HAP-1 (cell line): ENCODE measurements around the gene PELI2.

Source experiments
- DNase-seq, 2 experiments: peaks; one replicate each; pipeline ENCODE4 v3.0.0-alpha.2; 2016 to 2020; ENCODE audit warnings: low spot score in 2 of 2
- H3K27me3 ChIP-seq: fragments of 250-450 bp; sonication (Bioruptor Pico); 2 replicates; pipeline ENCODE4 v1.5.1; 2020; ENCODE audit warnings: low read depth, mild to moderate bottlenecking, moderate library complexity
- H3K36me3 ChIP-seq: fragments of 250-450 bp; sonication (Bioruptor Pico); replicated peaks from 2 replicates; pipeline ENCODE4 v1.5.1; 2020; ENCODE audit warnings: mild to moderate bottlenecking
- H3K4me1 ChIP-seq: fragments of 250-450 bp; sonication (Bioruptor Pico); 2 replicates; pipeline ENCODE4 v1.5.1; 2020; ENCODE audit warnings: mild to moderate bottlenecking
- H3K4me3 ChIP-seq: fragments of 250-450 bp; sonication (Bioruptor Pico); 2 replicates; pipeline ENCODE4 v1.5.1; 2020; ENCODE audit warnings: mild to moderate bottlenecking, moderate library complexity
- H3K9me3 ChIP-seq: fragments of 250-450 bp; sonication (Bioruptor Pico); 2 replicates; pipeline ENCODE4 v1.5.1; 2020; ENCODE audit warnings: mild to moderate bottlenecking, moderate library complexity
- in situ Hi-C: fragments of 300-500 bp; cut with MboI; formaldehyde crosslinking; loops from 3 replicates; pipeline ENCODE4 v1.14.3; 2020; ENCODE audit warnings: low sequenced_read_pairs, inconsistent platforms, mixed read lengths

PELI2 gene

DNA sequence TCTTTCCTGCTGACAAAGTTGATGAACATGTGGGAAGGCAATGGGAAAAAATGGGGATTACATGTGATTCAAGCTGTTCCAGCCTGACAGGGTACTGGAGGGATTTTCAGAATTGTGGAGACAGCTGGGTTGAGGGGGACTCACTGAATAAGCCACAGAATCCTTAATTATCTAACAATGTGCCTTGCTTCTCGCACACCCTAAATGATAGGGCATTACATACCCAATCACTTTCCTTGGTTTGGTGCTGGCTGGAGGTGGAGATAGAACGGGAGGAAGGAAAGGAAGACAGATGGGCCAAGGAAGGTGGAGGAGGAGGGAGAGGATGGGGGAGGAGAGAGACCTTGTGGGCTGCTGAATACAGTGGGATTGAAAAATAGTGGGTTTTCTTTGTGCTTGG is 20.7 kb downstream of the PELI2 start:
- no peaks in the 10 kb centered on the region for H3K27me3 ChIP-seq
- no peaks in the 10 kb centered on the region for H3K9me3 ChIP-seq
- no peak overlapping the region for H3K4me3 ChIP-seq
- no peaks in the 10 kb centered on the region for H3K36me3 ChIP-seq
- in situ Hi-C loops = no loop called here
- no peak for DNase-seq
- H3K4me1 ChIP-seq = peaks cover 2% of the 10 kb centered on the region; the same call in 1 of the 2 replicates

DNA sequence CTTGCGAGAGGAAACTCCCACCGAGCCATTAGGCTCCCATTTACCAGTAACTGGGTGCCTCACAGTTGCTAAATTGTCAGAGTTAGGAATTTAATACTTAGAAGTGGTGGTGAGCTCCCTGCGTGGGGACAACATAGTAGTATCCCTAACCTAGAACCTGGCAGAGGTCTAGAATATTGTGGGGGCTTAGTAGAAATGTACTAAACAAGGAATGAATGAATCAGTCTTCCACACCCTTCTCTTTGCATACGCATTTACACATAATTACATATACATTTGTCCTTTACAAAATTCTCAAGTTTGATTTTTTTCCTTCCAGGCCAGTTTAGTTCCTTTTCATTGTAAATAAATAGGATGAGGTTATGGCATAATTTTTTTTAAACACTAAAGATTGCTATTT is 24.1 kb downstream of the PELI2 start:
- Histone ChIP-seq H3K4me3 (no peak overlapping the region), H3K27me3 (no peaks in the 10 kb centered on the region), H3K36me3 (no peaks in the 10 kb centered on the region), H3K4me1 (no peaks in the 10 kb centered on the region; the same call in 1 of the 2 replicates), H3K9me3 (no peaks in the 10 kb centered on the region)
- no peak for DNase-seq
- in situ Hi-C loops = no loop called here

DNA sequence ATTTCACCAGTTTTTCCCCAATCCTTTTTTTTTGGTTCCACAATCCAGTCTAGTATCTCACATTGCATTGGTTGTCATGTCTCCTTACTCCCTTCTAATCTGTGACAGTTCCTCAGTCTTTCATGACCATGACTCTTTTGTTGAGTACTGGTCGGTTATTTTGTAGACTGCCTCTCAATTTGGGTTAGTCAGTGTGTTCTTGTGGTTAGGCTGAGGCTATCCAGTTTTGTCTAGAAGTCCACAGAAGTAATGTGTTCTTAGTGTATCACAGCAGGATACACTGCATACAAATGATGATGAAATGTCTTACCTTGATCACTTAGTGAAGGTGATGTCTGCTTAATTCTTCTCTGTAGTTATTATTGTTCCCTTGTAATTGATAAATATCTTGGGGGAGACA is 24.8 kb downstream of the PELI2 start:
- in situ Hi-C loops = no loop called here
- Histone ChIP-seq H3K36me3 (no peaks in the 10 kb centered on the region), H3K4me1 (peaks cover 4% of the 10 kb centered on the region), H3K9me3 (no peaks in the 10 kb centered on the region), H3K27me3 (no peaks in the 10 kb centered on the region), H3K4me3 (no peak overlapping the region)
- DNase-seq = no peak

DNA sequence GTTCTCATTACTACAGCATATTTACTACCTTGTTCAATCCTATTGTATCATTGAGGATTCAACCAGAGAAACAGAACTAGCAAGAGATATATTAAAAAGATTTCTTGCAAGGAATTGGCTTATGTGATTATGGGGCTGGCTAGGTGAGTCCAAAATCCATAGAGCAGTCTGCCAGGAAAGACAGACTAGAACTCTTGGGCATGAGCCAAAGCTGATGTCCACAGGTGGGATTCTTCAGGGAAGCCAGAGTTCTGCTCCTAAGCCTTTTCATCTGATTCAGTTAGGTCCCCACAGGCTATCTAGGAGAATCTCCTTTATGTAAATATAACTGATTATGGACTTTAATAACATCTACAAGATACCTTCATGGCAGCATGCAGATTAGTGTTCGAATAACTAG is 26.0 kb downstream of the PELI2 start:
- H3K27me3 ChIP-seq = no peaks in the 10 kb centered on the region
- no peaks in the 10 kb centered on the region for H3K9me3 ChIP-seq
- H3K4me1 ChIP-seq = peaks cover 11% of the 10 kb centered on the region
- no peak for DNase-seq
- in situ Hi-C loops = no loop called here
- H3K4me3 ChIP-seq = no peak overlapping the region
- H3K36me3 ChIP-seq = no peaks in the 10 kb centered on the region

DNA sequence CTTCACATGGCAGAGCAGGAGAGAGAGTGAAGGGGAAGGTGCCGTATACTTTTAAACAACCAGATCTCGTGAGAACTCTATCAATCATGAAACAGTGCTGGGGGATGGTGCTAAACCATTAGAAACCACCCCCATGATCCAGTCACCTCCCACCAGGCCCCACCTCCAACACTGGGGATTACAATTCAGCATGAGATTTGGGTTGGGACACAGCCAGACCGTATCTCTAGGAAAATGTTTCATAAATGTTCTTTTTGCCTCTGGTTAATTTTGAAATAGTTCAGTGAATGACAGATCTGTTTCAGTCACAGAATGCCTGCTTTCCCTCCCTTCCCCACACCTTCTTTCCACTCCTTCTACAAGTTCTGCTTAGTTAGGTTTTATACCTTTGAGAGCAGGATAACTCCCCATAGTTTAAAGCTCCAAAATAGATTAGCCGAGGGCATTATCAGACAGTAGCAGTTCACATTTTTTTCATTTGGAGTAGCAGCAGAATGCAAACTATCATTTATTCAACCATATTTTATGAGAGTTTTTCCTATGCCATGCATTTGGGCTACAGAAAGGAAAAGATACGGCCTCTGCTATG is 27.1 kb downstream of the PELI2 start:
- H3K4me3 ChIP-seq = no peak overlapping the region
- no peaks in the 10 kb centered on the region for H3K9me3 ChIP-seq
- peaks cover 11% of the 10 kb centered on the region for H3K4me1 ChIP-seq
- H3K36me3 ChIP-seq = no peaks in the 10 kb centered on the region
- in situ Hi-C loops = no loop called here
- DNase-seq = no peak
- H3K27me3 ChIP-seq = no peaks in the 10 kb centered on the region

DNA sequence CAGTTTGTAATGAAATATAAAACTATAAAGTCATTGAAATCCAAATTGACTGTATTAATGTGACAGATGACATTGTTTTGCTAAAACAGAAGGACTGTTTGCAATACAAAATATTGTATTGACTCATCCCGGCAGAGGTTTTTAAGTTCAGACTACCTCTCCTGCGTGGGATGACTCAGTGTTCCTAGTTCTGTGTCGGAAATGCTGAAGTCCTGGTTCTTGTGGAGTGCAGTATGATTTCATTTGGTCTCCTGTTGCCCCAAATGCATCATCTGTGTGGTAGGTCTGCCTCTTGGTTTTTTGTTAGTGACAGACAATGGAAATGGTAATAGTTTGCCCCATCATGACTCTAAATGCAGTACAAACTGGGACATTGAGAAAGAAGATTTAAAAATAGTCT is 27.8 kb downstream of the PELI2 start:
- in situ Hi-C loops = no loop called here
- Histone ChIP-seq H3K4me1 (peaks cover 11% of the 10 kb centered on the region), H3K9me3 (no peaks in the 10 kb centered on the region), H3K4me3 (no peak overlapping the region), H3K36me3 (no peaks in the 10 kb centered on the region), H3K27me3 (no peaks in the 10 kb centered on the region)
- no peak for DNase-seq

DNA sequence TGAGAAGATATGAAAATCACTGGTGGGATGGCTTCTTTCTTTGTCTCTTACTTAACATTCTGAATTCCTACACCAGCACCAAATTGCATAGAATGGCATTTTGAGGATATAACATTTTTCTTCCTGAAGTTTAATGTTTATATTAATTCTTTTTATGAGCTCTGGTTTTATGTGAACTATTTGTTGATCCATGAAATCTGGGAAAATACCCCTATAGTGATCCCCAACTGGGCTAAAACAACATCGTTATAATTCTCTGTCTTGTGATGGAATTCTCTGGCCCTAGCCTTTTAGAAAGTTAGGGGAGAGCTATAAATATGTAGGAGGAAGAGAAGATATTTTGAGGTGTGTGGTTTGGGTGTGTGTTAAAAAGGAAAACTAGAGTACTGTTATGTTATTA is 29.2 kb downstream of the PELI2 start:
- Histone ChIP-seq H3K36me3 (no peaks in the 10 kb centered on the region), H3K4me1 (peaks cover 11% of the 10 kb centered on the region), H3K9me3 (no peaks in the 10 kb centered on the region), H3K4me3 (no peak overlapping the region), H3K27me3 (no peaks in the 10 kb centered on the region)
- no peak for DNase-seq
- in situ Hi-C loops = no loop called here

DNA sequence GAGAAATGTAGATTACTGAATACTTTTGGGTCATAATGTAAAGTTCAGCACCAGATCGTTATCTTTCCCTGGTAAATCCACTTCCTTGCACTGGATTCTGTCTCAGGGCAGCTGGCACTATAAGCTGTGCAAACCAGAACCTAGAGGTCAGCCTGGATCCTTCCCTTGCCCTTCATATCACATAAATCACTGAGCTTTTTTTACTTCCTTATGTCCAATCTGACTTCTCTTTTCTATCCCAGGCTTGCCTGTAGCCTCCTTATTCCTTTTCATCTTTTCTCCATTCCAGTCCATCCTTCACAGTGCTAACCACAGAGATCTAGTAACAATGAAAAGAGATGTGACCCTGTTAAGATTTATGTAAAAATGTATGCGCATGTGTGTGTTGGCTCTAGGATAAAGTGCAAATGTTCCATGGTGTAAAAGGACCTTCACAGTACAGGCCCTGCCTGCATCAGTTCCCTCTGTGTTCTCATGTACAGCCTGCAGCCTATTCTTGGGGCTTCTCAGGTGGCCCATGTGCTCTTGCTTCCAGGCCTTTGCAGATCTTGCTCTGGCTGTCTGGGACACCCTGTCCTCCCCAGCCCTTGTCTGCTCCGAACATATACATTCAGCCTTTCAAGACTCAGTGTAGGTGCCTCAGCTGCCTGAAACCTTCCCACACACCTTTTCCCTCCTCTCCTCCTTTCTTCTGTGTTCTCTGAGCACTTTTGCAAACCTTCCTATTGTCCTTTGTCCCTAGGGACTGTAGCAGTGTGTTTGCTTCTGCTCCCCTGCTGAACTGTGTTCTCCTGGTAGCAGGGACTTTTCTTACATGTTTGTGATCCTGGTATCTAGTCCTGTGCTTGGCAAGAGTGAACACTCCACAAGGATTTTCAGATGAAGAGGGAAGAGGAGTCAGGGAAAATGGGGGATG is 30.0 kb downstream of the PELI2 start:
- Histone ChIP-seq H3K4me1 (peaks cover 11% of the 10 kb centered on the region), H3K9me3 (no peaks in the 10 kb centered on the region), H3K27me3 (no peaks in the 10 kb centered on the region), H3K36me3 (no peaks in the 10 kb centered on the region), H3K4me3 (no peak overlapping the region)
- in situ Hi-C loops = no loop called here
- DNase-seq = peak in 1 of 2 experiments; percentile 24

DNA sequence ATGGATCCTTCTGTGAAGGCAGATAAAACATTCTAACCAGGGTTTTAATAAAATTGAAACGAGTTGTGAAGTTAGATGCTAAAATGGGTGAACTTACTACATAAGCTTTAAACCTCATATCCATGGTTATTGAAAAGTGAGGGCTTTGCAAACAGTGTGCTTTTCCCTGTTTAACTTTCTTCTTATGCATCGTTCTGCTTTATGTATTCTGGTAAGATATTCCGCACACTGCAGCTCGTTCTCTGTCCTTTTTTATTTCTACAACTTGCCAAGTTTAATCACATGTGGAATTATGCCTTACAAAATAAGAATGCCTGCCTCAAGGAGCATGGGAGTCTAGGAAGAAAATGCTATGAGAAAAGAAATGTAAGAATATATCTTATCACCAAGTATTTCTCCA is 30.9 kb downstream of the PELI2 start:
- DNase-seq = no peak
- Histone ChIP-seq H3K27me3 (no peaks in the 10 kb centered on the region), H3K36me3 (no peaks in the 10 kb centered on the region), H3K4me1 (peaks cover 11% of the 10 kb centered on the region), H3K4me3 (no peak overlapping the region), H3K9me3 (no peaks in the 10 kb centered on the region)
- in situ Hi-C loops = no loop called here

DNA sequence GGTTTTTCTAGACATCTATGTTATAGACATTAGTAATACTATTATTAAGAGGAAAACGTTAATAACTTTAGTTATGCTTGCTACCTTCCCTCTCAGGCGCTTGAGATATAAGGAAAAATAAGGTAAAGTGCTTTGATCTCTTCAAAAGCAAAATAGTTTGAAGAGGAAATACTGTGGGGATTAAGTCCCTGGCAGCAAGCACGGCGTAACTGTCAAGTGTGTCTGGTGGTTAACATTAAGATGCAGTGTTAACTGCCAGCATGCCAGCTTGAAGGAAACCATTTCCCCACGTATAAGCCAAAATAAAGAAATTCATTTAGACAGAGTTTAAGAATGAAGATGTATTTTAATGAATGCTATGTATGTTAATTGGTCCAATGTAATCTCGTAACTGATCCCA is 31.8 kb downstream of the PELI2 start:
- in situ Hi-C loops = no loop called here
- Histone ChIP-seq H3K27me3 (no peaks in the 10 kb centered on the region), H3K36me3 (no peaks in the 10 kb centered on the region), H3K9me3 (no peaks in the 10 kb centered on the region), H3K4me1 (peaks cover 11% of the 10 kb centered on the region), H3K4me3 (no peak overlapping the region)
- no peak for DNase-seq

DNA sequence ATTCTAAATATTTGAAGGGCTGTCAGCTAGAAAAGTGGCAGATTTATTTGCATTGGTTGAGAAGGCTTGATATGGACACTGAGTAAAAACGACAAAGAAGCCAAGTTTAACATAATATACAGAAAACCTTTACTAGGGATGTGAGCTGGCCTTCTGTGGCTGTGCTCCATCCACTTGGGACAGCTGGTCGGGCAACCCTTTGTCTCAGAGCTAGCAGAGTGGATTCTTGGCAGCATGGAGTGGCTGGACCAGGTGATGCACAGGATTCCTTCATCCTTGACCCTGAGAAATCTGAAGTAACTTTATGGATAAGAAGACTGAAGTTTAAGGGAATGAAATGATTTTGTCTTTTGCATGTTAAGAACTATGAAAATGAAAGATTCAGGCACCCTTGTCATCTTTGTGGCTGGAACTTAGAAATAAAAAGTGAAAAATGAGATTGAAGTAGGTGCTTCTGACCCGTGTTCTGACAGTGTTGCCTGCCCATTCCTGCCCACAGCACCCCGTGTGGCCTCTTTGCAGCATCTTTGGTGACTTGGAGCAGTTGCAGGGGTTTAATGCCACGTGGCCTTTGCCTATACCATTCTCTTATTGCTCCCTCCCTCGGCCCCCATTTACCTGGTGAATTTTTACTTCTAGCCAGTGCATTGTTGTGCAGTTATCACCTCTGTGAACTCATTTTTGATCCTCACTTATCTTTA is 32.6 kb downstream of the PELI2 start:
- no peak for DNase-seq

DNA sequence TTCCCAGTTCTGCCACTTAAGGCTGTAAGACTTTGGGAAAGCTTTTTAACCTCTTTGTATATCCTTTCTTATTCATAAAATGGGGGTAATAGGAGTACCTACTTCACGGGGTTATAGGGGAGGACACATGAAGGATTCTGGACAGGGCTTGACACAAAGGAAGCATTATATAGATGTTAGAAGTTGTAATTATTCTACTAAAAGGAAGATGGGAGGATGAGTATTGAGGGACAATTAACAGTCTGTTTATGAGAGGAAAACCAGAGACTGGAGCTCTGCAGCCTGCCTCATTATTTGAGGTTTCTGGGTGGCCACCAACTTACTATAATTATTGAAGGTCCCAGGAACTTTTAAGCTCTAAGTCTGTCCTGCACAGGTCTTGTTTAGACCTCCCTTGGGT is 34.0 kb downstream of the PELI2 start:
- no peak for DNase-seq
- H3K4me3 ChIP-seq = no peak overlapping the region
- no peaks in the 10 kb centered on the region for H3K36me3 ChIP-seq
- no peaks in the 10 kb centered on the region for H3K27me3 ChIP-seq
- H3K4me1 ChIP-seq = peaks cover 11% of the 10 kb centered on the region
- H3K9me3 ChIP-seq = no peaks in the 10 kb centered on the region
- in situ Hi-C loops = no loop called here

More for the DNA sequence above, 32.6 kb downstream of the PELI2 start:
- H3K36me3 ChIP-seq = no peaks in the 10 kb centered on the region
- in situ Hi-C loops = no loop called here
- H3K27me3 ChIP-seq = no peaks in the 10 kb centered on the region
- H3K4me1 ChIP-seq = peaks cover 11% of the 10 kb centered on the region
- H3K4me3 ChIP-seq = no peak overlapping the region
- no peaks in the 10 kb centered on the region for H3K9me3 ChIP-seq

DNA sequence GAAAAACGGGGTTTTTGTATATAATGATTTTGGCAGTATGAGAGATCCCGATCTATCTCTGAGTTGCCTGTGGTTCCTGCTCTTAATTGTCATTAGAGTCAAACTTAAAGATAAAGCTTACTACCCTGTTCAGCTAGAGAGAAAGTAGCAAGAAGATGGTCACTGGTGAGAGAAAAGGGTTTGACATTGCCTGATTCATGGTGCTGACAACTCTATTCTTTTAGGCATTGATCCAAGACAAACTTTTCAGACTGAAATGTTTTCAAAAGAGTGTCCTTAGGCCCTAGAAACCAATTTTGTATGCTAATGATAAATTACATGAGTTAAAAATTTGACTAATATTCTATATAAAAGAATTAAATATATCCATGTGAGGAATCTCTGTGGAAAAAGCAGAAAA is 35.1 kb downstream of the PELI2 start:
- in situ Hi-C loops = no loop called here
- no peak for DNase-seq
- H3K4me3 ChIP-seq = no peak overlapping the region
- H3K9me3 ChIP-seq = no peaks in the 10 kb centered on the region
- no peaks in the 10 kb centered on the region for H3K36me3 ChIP-seq
- peaks cover 5% of the 10 kb centered on the region for H3K4me1 ChIP-seq
- H3K27me3 ChIP-seq = no peaks in the 10 kb centered on the region

DNA sequence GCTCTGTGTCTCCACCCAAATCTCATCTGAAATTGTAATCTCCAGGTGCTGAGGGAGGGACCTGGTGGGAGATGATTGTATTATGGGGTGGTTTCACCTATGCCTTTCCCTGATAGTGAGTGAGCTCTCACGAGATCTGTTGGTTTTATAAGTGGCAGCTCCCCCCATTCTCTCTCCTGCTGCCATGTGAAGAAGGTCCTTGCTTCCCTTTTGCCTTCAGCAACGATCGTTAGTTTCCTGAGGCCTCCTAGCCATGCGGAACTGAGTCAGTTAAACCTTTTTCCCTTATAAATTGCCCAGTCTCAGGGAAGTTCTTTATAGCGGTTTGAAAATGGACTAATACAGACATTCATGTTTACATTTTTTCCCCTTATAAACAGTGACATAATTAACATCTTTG is 36.1 kb downstream of the PELI2 start:
- in situ Hi-C loops = no loop called here
- H3K36me3 ChIP-seq = no peaks in the 10 kb centered on the region
- no peak for DNase-seq
- H3K9me3 ChIP-seq = no peaks in the 10 kb centered on the region
- H3K27me3 ChIP-seq = no peaks in the 10 kb centered on the region
- H3K4me3 ChIP-seq = no peak overlapping the region
- no peaks in the 10 kb centered on the region for H3K4me1 ChIP-seq
